Activated CD4-positive, alpha-beta T cell treated with anti-CD3 and anti-CD28 coated beads, Interleukin-2, amount 10 ng/mL, durations not matched to agents 24 days and 14 days (primary cell): ENCODE data around the gene HNRNPLL. TPM values are rescaled to one million over a fixed set of nuclear protein-coding genes. Genes with fewer than 3 reads are reported as not detected.

Source experiments
- DNase-seq: peaks from one replicate; pipeline ENCODE4 v3.0.0; 2022
- H3K27ac Mint-ChIP-seq: one replicate; pipeline ENCODE4 v1.8.0; 2022; ENCODE audit warnings: mild to moderate bottlenecking, mixed read lengths
- H3K27me3 Mint-ChIP-seq: one replicate; pipeline ENCODE4 v1.8.0; 2022; ENCODE audit warnings: mixed read lengths
- H3K36me3 Mint-ChIP-seq: one replicate; pipeline ENCODE4 v1.8.0; 2022; ENCODE audit warnings: low read depth, mild to moderate bottlenecking, mixed read lengths
- H3K4me1 Mint-ChIP-seq: one replicate; pipeline ENCODE4 v1.8.0; 2021; ENCODE audit warnings: mixed read lengths
- H3K4me3 Mint-ChIP-seq: one replicate; pipeline ENCODE4 v1.8.0; 2022; ENCODE audit warnings: mild to moderate bottlenecking, moderate library complexity, mixed read lengths
- H3K9me3 Mint-ChIP-seq: one replicate; pipeline ENCODE4 v1.8.0; 2021; ENCODE audit warnings: mixed read lengths
- intact Hi-C: fragments of 100-400 bp; cut with micrococcal nuclease; formaldehyde crosslinking; loops from one replicate; pipeline ENCODE4 v1.15.1; 2023
- total RNA-seq: library from RNA; stranded (reverse); gene quantifications from 2 replicates; pipeline ENCODE4 v1.2.3, GENCODE V29; 2022

HNRNPLL gene
- total RNA-seq, 1 donor from 2014 or later: 80.3 TPM

- peaks cover 7% of the 10 kb centered on the region for H3K9me3 Mint-ChIP-seq
- no peak overlapping the region for H3K27ac Mint-ChIP-seq
- H3K27me3 Mint-ChIP-seq: no peaks in the 10 kb centered on the region
- no peak for DNase-seq
- intact Hi-C loops: no loop called here
- no peak overlapping the region for H3K4me3 Mint-ChIP-seq
- peaks cover 3% of the 10 kb centered on the region for H3K36me3 Mint-ChIP-seq
- peaks cover 32% of the 10 kb centered on the region for H3K4me1 Mint-ChIP-seq
Observed at GRCh38 chr2:38631976-38632375, 29.2 kb upstream of the HNRNPLL start.

GRCh38 chr2:38629684-38630083 lies 27.0 kb upstream of the HNRNPLL start:
- no peak overlapping the region for H3K4me3 Mint-ChIP-seq
- H3K36me3 Mint-ChIP-seq: peaks cover 2% of the 10 kb centered on the region
- H3K27ac Mint-ChIP-seq: no peak overlapping the region
- peaks cover 32% of the 10 kb centered on the region for H3K4me1 Mint-ChIP-seq
- no peak for DNase-seq
- H3K9me3 Mint-ChIP-seq: peaks cover 3% of the 10 kb centered on the region
- no peaks in the 10 kb centered on the region for H3K27me3 Mint-ChIP-seq
- intact Hi-C loops: no loop called here

GRCh38 chr2:38627391-38627790 lies 24.7 kb upstream of the HNRNPLL start:
- no peaks in the 10 kb centered on the region for H3K27me3 Mint-ChIP-seq
- H3K4me1 Mint-ChIP-seq: peaks cover 22% of the 10 kb centered on the region
- no peak for DNase-seq
- intact Hi-C loops: loop anchor here (2.0 kb wide), 2 partner anchors 15 to 17 kb away; no protein-coding TSS in a partner anchor
- no peak overlapping the region for H3K27ac Mint-ChIP-seq
- H3K36me3 Mint-ChIP-seq: peaks cover 2% of the 10 kb centered on the region
- no peak overlapping the region for H3K4me3 Mint-ChIP-seq
- no peaks in the 10 kb centered on the region for H3K9me3 Mint-ChIP-seq

- no peaks in the 10 kb centered on the region for H3K27me3 Mint-ChIP-seq
- peak overlapping the region; percentile 7 for H3K4me3 Mint-ChIP-seq
- peak overlapping the region; percentile 1 for H3K27ac Mint-ChIP-seq
- intact Hi-C loops: loop anchor here (2.0 kb wide), 2 partner anchors 16 kb away; no protein-coding TSS in a partner anchor
- H3K4me1 Mint-ChIP-seq: peaks cover 24% of the 10 kb centered on the region
- H3K36me3 Mint-ChIP-seq: peaks cover 2% of the 10 kb centered on the region
- no peaks in the 10 kb centered on the region for H3K9me3 Mint-ChIP-seq
- DNase-seq: peak; percentile 81
Observed at GRCh38 chr2:38626326-38627035, 23.8 kb upstream of the HNRNPLL start.

- DNase-seq: no peak
- H3K4me3 Mint-ChIP-seq: no peak overlapping the region
Observed at GRCh38 chr2:38622210-38622609, 19.5 kb upstream of the HNRNPLL start.

GRCh38 chr2:38621018-38621417 lies 18.3 kb upstream of the HNRNPLL start:
- Mint-ChIP-seq H3K4me3 (no peak overlapping the region), H3K36me3 (no peaks in the 10 kb centered on the region), H3K27ac (no peak overlapping the region), H3K9me3 (no peaks in the 10 kb centered on the region), H3K4me1 (peaks cover 21% of the 10 kb centered on the region), H3K27me3 (no peaks in the 10 kb centered on the region)
- DNase-seq: no peak
- intact Hi-C loops: no loop called here

More at GRCh38 chr2:38622210-38622609, 19.5 kb upstream of the HNRNPLL start:
- peaks cover 30% of the 10 kb centered on the region for H3K4me1 Mint-ChIP-seq
- no peaks in the 10 kb centered on the region for H3K36me3 Mint-ChIP-seq
- H3K27me3 Mint-ChIP-seq: no peaks in the 10 kb centered on the region
- intact Hi-C loops: no loop called here
- no peaks in the 10 kb centered on the region for H3K9me3 Mint-ChIP-seq
- no peak overlapping the region for H3K27ac Mint-ChIP-seq

GRCh38 chr2:38620282-38620977 lies 17.7 kb upstream of the HNRNPLL start:
- H3K4me1 Mint-ChIP-seq: peaks cover 19% of the 10 kb centered on the region
- H3K4me3 Mint-ChIP-seq: no peak overlapping the region

GRCh38 chr2:38619458-38620164 lies 16.9 kb upstream of the HNRNPLL start:
- H3K4me1 Mint-ChIP-seq: peaks cover 16% of the 10 kb centered on the region

More at GRCh38 chr2:38620282-38620977, 17.7 kb upstream of the HNRNPLL start:
- no peak for DNase-seq
- H3K9me3 Mint-ChIP-seq: no peaks in the 10 kb centered on the region
- H3K36me3 Mint-ChIP-seq: no peaks in the 10 kb centered on the region
- H3K27me3 Mint-ChIP-seq: no peaks in the 10 kb centered on the region
- no peak overlapping the region for H3K27ac Mint-ChIP-seq
- intact Hi-C loops: no loop called here

GRCh38 chr2:38617301-38617700 lies 14.6 kb upstream of the HNRNPLL start:
- Mint-ChIP-seq H3K27me3 (no peaks in the 10 kb centered on the region), H3K4me1 (peaks cover 26% of the 10 kb centered on the region), H3K27ac (no peak overlapping the region), H3K4me3 (no peak overlapping the region), H3K9me3 (no peaks in the 10 kb centered on the region), H3K36me3 (no peaks in the 10 kb centered on the region)
- no peak for DNase-seq
- intact Hi-C loops: no loop called here

More at GRCh38 chr2:38619458-38620164, 16.9 kb upstream of the HNRNPLL start:
- Mint-ChIP-seq H3K27ac (no peak overlapping the region), H3K36me3 (no peaks in the 10 kb centered on the region), H3K27me3 (no peaks in the 10 kb centered on the region), H3K9me3 (no peaks in the 10 kb centered on the region), H3K4me3 (no peak overlapping the region)
- intact Hi-C loops: no loop called here
- DNase-seq: no peak

GRCh38 chr2:38615237-38615636 lies 12.5 kb upstream of the HNRNPLL start:
- DNase-seq: no peak
- H3K9me3 Mint-ChIP-seq: no peaks in the 10 kb centered on the region
- no peak overlapping the region for H3K4me3 Mint-ChIP-seq
- H3K27ac Mint-ChIP-seq: no peak overlapping the region
- H3K27me3 Mint-ChIP-seq: no peaks in the 10 kb centered on the region
- no peaks in the 10 kb centered on the region for H3K36me3 Mint-ChIP-seq
- intact Hi-C loops: loop anchor here (1.0 kb wide), 2 partner anchors 38 to 52 kb away; no protein-coding TSS in a partner anchor
- peaks cover 34% of the 10 kb centered on the region for H3K4me1 Mint-ChIP-seq

GRCh38 chr2:38613849-38614213 lies 11.1 kb upstream of the HNRNPLL start:
- Mint-ChIP-seq H3K4me3 (no peak overlapping the region), H3K27me3 (no peaks in the 10 kb centered on the region), H3K27ac (peak overlapping the region; percentile 21), H3K9me3 (peaks cover 5% of the 10 kb centered on the region), H3K36me3 (no peaks in the 10 kb centered on the region), H3K4me1 (peaks cover 39% of the 10 kb centered on the region)
- intact Hi-C loops: no loop called here
- no peak for DNase-seq

- intact Hi-C loops: no loop called here
- Mint-ChIP-seq H3K9me3 (peaks cover 7% of the 10 kb centered on the region), H3K27me3 (no peaks in the 10 kb centered on the region), H3K4me3 (no peak overlapping the region), H3K4me1 (peaks cover 42% of the 10 kb centered on the region), H3K27ac (no peak overlapping the region), H3K36me3 (no peaks in the 10 kb centered on the region)
- no peak for DNase-seq
Observed at GRCh38 chr2:38613126-38613848, 10.6 kb upstream of the HNRNPLL start.
